ENCODE results near the gene UACA.

Gene UACA

GRCh38 chr15:70604666-70605315 lies 158.6 kb downstream of the UACA start:
- peak; percentile 75 for DNase-seq (ENCODE audit: low spot score)
- peak; percentile 92 for FAIRE-seq
